Stimulated activated CD8-positive, alpha-beta memory T cell treated with anti-CD3 and anti-CD28 coated beads, Interleukin-12 subunit alpha, Interleukin-12 subunit beta, amount 100 ng/mL, for 24 hours (primary cell): Measurements from ENCODE around the gene SETD7.

ENCODE experiments used
- DNase-seq: peaks from one replicate; pipeline ENCODE4 v3.0.0-alpha.2; 2020; ENCODE audit errors: extremely low read depth

SETD7 gene

GRCh38 chr4:139556071-139556723 lies at the start of gene SETD7:
TSS of gene SETD7 (minus strand) at chr4:139556219. CDS start at chr4:139556137, 82 bp downstream.
- no peak for DNase-seq

DNA sequence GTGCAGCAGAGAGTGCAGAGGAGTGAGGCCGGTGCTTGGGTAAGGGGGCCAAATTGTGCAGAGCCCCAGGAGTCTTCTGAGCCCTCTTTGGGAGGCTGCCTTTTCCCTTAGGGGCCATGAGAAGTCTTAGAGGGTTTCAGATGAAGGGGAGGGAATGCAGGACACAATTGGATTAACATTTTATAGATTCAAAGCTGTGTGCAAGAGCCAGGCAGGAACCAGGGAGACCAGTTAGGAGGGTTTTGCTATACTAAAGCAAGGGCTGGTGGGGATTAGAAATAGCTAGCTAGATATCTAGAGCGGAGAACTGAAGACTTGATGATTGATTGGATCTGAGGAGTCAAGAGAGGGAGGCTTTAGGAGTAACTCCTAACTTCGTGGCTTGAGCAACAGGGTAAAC lies 49.5 kb upstream of the SETD7 start:
- no peak for DNase-seq

- no peak for DNase-seq
Observed at GRCh38 chr4:139603576-139604410, 47.8 kb upstream of the SETD7 start.

DNA sequence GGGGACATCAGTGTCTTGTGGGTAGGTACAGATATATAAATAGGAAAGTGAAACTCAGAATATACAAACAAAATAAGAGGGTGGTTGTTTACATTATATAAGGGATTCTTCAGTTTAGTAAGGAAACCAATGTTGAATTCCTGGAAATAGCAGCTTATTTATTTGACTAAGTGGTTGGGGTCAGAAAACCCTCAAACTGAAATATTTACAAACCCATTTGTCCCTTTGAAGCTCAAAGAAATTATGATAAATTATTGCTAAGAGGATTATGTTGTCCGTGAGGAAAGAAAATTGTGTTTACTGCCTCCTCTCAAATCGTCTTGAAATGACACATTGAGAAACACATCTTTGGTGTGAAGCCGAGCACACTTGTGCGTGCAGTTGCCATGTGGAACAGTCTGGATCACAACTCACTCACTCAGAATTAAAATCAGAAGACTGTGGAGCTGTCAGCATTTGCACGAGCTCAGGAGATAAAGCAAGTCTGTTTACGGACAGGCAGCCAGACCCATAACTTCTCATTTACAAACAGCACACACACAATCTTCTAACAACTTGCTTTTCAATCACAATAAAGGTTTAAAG lies 46.8 kb upstream of the SETD7 start:
- DNase-seq = no peak

GRCh38 chr4:139600662-139601061 lies 44.6 kb upstream of the SETD7 start:
- no peak for DNase-seq

- no peak for DNase-seq
Observed at GRCh38 chr4:139599594-139600374, 43.8 kb upstream of the SETD7 start.

GRCh38 chr4:139599076-139599475 lies 43.1 kb upstream of the SETD7 start:
- DNase-seq = no peak

DNA sequence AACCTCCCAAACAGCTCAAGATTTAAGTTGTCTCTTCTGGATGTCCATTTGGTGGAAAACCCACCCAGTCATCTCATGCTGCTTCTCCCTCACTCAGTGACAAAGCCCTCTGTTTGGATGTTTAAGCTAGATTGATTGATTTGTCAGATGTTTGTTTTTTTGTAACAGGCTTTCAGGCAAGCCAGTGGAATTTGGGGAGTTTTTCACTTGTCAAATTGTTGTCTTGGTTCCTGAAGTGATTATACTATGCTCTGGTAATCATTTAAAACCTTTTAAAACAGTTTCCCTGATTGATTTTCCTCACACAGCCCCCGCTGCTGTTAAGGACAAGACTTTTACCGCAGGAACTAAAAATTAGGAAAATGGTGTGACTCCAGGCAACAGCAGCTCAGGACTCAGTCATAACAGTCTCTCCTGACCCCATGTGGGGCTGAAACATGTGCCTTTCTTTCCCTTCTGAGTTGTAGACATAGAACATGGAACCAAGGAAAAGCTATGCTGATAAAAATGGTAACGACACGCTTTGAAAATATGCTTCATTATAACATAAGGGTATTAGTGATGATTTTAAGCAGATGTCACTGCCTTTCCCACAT lies 40.8 kb upstream of the SETD7 start:
- DNase-seq = no peak

GRCh38 chr4:139596034-139596683 lies 40.1 kb upstream of the SETD7 start:
- DNase-seq = no peak

GRCh38 chr4:139594591-139595185 lies 38.7 kb upstream of the SETD7 start:
- no peak for DNase-seq

DNA sequence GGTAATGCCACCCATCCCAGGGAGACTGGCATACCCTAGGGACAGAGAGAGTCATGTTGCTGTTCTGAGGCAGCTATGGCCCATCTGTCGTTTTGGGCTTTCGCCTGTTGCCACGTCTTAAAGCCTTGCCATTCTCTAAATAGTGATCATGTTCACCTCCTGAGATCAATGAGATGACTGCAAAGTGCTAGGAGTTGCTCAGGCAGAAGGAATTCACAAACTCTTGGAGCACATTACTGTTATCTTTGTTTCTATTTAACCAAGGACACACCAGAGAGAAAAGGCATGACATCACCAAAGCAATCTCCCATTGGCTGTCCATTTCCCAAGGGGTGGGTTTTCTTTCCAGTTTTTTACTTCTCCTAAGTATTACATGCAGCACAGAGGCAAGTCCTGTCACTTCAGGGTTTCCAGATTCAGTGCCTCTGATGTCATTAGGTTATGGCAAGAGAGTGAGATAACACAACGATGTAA lies 37.1 kb upstream of the SETD7 start:
- DNase-seq = no peak

GRCh38 chr4:139589336-139590018 lies 33.5 kb upstream of the SETD7 start:
- no peak for DNase-seq

- DNase-seq = no peak
Observed at GRCh38 chr4:139587446-139587845, 31.4 kb upstream of the SETD7 start.

GRCh38 chr4:139585473-139585872 lies 29.5 kb upstream of the SETD7 start:
- no peak for DNase-seq

GRCh38 chr4:139584784-139585183 lies 28.8 kb upstream of the SETD7 start:
- no peak for DNase-seq

GRCh38 chr4:139584013-139584412 lies 28.0 kb upstream of the SETD7 start:
- DNase-seq = no peak

DNA sequence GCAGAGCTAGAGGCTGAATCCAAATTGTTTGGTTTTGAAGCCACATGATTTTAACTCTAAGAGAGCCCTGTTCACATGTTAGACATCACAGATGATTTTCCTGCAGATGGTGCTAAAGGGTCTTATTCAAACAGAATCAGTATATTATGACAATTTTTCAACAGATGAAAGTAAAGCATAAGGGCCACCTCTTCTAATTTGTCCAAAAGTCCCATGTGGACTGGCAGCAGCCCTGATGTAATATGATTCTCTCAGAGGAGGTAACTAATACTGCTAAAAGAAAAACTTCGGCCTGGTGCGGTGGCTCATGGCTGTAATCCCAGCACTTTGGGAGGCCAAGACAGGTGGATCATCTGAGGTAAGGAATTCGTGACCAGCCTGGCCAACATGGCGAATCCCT lies 26.0 kb upstream of the SETD7 start:
- no peak for DNase-seq

- no peak for DNase-seq
Observed at GRCh38 chr4:139581096-139581495, 25.1 kb upstream of the SETD7 start.

DNA sequence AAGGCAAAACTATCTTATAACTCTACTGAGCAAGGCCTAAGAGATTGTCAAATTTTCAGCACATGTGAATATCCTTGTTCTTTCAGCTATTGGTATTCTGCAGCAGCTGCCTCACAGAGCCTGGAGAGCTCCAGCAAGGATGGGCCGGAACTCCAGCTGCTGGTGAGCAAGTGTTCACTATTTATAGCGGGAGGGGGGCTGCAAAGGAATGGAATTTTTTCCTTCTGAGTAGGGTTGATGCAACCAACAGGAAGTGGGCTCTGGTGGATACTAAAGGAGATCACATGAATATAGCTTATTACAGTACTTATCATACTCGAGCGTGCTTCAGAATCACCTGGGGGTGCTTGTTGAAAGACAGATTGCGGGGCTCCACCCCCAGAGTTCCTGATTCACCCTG lies 20.2 kb upstream of the SETD7 start:
- no peak for DNase-seq

DNA sequence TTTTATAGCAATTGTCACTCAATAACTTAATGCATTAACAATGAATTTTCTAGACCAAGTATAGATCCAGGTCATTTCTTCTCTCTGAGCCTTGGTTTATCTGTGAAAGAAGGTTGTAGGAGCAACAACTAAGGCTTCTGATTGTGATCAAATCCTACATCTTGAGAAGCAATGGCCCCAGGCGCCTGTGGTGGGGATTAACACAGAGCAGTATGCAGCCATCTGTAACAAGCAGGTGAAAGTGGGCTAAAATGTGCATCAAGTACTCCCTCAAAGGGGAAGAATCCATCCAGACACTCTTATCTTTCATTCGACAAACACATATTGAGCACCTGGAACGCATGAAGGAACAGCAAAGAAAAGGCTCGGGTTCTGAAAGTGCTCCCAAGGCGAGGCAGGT lies 19.1 kb upstream of the SETD7 start:
- DNase-seq = no peak
